Stimulated activated CD8-positive, alpha-beta memory T cell treated with anti-CD3 and anti-CD28 coated beads, Interleukin-15, amount 100 ng/mL, for 24 hours (primary cell): ENCODE results near the gene NKTR.

Experiments
- DNase-seq: peaks from one replicate; pipeline ENCODE4 v3.0.0-alpha.2; 2020; ENCODE audit warnings: low read depth

Gene NKTR

DNA sequence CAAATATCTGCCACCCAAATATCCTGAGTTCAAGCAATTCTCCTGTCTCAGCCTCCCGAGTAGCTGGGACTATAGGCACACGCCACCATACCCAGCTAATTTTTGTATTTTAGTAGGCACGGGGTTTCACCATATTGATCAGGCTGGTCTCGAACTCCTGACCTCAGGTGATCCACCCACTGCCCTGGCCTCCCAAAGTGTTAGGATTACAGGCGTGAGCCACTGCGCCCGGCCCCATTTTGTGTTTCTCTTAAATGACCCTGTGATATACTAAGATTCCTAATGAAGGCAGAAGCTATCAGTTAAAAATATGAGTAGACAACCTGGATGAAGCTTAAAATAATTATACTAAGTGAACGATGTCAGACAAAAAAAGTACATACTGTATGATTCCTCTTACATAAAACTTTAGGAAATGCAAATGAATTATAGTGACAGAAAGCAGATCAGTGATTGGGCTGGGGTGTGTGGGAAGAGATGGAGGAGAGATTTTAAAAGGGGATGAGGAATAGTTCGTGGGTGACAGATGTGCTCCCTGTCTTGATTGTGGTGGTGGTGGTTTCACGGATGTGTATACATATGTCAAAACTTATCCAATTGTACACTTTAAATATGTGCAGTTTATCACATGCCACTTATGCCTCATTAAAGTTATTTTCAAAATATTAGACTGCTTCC, 81.0 kb downstream of the NKTR start:
- DNase-seq: no peak

DNA sequence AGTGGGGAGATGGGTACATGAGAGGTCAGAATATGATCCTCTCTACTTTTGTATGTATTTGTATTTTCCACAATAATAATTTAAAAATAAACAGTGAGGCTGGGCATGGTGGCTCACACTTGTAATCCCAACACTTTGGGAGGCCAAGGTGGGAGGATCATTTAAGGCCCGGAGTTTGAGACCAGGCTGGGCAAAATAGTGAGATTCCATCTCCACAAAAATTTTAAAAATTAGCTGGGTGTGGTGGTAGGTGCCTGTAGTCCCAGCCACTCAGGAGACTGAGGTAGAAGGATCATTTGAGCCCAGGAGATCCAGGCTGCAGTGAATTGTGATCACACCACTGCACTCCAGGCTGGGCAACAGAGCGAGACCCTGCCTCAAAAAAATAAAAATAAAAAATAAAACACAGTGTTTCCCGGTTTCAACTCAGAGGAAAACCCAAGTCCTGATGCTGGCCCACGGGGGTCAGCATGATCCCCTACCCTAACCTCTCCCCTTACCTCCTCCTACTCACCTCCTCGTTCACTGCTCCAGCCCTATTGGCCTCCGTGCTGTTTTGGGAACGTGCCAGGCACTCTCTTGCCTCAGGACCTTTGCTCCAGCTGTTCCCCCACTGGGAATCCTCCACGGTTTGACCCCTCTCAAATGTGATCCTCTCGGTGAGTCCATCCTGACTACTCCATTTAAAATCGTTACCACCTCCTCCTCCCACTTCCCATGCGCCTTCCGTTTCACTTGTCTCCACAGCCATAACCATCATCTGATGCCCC, 82.0 kb downstream of the NKTR start:
- no peak for DNase-seq

DNA sequence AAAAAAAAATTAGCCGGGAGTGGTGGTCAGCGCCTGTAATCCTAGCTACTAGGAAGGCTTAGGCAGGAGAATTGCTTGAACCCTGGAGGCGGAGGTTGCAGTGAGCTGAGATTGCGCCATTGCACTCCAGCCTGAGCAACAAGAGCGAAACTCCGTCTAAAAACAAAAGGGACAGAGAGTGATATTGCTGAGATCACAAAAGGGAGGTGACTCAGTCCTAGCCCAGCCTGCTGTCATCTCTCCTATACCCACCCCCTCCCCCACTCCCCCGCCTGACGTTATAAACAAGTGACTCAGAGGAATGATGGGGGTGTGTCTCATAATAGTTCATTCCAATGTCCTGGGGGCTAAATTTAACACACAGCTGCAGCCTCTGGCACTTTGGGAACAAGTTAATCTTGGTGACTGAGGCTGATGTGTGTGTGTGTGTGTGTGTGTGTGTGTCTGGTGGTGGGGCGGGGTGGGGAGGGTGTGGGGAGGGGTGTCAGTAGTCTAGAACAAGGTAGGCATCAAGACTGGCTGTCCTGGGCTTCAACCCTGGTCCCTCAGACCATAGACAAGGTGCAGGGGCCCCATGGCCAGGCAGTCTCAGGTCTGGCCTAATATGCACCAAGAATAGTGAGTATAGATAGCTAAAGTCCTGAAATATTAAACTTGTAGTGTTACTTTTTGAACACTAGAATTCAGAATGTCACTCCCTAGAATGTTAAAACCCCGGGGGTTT, 83.6 kb downstream of the NKTR start:
- no peak for DNase-seq

DNA sequence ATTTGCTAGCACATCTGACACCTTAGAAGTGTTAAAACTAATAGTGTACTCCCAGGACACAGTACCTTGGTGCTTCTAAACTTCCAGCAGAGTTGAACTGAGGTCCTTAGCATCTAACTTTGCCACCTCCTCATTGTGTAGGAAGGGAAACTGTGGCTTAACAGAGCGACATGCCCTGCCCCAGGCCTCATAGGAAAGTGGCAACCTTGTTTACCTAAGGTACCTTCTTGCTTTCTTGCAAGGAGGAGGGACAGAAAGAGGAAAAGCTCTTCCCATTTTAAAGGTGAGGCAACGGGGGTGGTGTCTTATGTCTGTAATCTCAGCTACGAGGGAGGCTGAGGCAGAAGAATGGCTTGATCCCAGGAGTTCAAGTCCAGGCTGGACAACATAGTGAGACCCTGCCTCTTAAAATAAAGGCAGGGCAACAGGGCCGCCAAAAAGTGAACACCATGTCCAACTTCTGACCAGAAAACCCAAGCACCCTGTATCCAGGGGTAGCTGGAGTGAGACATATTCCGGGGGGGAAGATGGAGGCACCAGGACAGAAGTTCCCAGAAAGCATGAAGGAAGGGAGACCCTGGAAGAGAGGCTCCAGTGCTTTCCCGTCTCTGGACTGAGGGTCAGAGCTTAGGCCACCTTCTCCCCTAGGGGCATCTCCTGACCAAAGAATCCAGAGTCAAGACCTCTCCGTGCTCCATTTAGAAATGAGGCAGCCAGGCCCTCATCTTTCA, 84.3 kb downstream of the NKTR start:
- no peak for DNase-seq

DNA sequence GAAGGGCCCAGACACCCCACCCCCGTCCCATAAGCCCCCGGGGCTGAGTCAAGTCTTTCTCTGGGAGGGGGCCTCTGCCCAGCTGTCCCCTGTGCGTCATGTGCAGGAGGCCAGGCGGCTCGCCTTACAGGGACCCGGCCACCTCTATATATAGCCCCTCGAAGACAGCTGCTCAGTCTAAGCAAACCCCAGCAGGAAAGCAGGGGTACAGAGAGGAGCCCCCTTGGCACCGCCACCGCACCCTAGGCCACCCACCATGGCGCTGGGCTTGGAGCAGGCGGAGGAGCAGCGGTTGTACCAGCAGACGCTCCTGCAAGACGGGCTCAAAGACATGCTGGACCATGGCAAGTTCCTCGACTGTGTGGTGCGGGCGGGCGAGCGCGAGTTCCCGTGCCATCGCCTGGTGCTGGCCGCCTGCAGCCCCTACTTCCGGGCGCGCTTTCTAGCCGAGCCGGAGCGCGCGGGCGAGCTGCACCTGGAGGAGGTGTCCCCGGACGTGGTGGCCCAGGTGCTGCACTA, 84.9 kb downstream of the NKTR start, which contains the start of gene KLHL40:
TSS of gene KLHL40 (plus strand) at position 175 of the 519 bp plus-strand sequence. CDS start at position 257, 82 bp downstream.
- no peak for DNase-seq

DNA sequence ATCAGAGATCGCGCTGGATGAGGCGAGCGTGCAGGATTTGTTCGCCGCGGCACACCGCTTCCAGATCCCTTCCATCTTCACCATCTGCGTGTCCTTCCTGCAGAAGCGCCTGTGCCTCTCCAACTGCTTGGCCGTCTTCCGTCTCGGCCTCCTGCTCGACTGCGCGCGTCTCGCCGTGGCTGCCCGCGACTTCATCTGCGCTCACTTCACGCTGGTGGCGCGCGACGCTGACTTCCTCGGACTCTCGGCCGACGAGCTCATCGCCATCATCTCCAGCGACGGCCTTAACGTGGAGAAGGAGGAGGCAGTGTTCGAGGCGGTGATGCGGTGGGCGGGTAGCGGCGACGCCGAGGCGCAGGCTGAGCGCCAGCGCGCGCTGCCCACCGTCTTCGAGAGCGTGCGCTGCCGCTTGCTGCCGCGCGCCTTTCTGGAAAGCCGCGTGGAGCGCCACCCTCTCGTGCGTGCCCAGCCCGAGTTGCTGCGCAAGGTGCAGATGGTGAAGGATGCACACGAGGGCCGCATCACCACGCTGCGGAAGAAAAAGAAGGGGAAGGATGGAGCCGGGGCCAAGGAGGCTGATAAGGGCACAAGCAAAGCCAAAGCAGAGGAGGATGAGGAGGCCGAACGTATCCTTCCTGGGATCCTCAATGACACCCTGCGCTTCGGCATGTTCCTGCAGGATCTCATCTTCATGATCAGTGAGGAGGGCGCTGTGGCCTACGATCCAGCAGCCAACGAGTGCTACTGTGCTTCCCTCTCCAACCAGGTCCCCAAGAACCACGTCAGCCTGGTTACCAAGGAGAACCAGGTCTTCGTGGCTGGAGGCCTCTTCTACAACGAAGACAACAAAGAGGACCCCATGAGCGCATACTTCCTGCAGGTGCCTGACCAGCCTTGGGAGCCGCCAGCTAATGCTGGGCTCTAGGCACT, 85.7 kb downstream of the NKTR start:
- DNase-seq: no peak

DNA sequence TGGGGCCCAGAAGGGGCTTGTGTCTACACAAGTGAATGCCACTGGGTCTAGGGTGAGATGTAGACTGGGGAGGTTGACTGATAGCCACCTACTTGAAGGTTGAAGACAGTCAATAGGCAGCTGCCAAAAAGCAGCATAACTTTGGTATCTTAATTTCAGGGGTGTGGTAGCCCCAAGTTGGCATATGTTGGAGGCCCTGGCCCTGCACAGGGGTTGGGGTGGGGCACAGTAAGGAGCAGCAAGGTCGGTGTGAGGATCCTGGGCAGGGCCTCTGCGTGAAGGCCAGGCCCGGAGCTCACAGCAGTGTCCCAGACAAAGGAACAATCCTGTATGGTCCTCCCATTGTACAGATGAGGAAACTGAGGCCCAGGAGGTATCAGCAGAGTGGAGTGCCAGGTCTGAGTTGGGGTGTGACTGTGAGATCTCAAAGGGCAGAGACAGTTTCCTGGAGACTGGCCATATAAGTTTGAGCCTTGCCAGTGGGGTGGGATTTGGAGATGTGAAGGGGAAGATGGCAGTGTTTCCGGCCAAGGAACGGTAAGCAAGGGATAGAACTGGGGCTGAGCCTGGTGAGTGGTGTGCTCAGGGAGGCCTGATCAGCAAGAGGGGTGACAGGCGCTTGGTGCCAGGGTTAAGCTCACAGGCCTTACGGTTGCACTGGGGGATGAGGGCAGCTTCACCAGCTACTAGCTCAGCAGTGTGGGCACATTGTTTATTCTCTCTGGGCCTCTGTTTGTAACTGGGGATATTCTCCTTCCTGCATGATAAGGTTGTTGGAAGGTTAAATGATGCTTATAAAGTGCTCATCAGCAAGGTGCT, 86.6 kb downstream of the NKTR start:
- DNase-seq: no peak

DNA sequence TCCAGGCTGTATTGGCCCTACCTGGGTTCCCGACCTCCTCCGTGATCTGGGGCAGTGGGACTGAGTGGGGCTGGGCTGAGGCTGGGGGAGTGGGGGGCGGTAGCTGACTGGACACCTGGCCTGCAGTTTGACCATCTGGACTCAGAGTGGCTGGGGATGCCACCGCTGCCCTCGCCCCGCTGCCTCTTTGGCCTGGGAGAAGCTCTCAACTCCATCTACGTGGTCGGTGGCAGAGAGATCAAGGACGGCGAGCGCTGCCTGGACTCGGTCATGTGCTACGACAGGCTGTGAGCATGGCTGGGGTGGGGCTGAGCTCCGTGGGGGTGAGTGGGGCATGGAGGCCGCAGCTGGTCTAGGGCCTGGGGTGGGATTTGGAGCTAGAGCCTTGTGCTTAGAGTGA, 87.5 kb downstream of the NKTR start:
- no peak for DNase-seq

DNA sequence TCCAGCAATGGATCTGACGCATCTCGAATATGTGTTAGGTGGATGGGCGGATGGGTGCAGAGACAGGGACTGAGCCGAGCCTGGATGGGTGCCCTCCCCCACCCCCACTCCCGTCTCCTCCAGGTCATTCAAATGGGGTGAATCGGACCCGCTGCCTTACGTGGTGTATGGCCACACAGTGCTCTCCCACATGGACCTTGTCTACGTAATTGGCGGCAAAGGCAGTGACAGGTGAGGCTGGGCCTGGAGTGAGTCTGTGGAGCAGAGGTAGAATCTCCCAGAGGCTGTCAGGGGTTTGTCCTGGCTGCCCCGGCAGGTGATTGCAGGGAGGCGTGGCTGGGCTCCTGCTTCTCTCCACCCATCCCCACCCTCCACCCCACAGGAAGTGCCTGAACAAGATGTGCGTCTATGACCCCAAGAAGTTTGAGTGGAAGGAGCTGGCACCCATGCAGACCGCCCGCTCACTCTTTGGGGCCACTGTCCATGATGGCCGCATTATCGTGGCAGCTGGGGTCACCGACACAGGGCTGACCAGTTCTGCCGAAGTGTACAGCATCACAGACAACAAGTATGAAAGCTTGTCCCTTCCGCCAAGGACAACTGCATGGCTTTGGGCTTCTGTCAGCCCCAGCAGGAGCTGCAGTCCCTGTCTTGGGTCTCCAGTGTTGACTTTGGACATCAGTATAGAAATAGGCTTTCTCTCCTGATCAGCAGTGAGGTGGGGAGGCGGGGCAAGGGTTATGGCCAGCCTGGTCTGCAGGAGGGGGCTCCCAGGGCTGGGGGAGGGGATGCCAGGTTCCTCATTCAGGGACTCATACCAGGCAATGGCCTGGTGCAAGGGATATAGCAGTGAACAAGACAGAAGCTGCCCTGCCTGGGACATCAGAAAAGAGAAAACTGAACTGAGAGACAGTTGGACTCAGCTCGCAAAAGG, 88.3 kb downstream of the NKTR start:
- no peak for DNase-seq

DNA sequence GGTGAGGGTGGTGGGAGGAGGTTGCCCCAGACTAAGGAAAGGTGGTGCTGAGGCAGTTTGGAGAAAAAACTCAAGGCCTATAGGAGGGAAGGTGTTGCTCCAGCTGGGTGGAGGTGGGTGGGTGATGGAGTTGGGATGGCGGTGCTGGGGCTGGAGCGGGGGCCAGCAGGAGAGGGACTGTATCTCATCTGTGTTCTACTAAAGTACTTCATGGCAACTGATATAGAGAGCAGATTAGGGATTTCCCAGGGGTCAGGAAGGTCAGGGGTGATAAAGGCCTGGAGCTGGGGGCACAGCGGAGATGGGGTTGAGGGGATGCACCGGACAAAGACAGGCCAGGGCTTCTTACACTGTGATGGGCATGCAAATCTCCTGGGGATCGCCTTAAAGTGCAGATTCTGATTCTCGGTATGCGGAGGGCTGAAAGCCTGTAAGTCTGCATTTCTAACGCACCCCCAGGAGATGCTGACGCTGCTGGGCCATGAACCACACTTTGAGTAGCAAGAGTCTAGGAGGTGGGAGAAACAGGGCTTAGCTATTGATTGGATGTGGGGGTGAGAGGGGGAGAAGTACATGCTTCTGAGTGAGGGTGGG, 89.0 kb downstream of the NKTR start:
- DNase-seq: no peak

DNA sequence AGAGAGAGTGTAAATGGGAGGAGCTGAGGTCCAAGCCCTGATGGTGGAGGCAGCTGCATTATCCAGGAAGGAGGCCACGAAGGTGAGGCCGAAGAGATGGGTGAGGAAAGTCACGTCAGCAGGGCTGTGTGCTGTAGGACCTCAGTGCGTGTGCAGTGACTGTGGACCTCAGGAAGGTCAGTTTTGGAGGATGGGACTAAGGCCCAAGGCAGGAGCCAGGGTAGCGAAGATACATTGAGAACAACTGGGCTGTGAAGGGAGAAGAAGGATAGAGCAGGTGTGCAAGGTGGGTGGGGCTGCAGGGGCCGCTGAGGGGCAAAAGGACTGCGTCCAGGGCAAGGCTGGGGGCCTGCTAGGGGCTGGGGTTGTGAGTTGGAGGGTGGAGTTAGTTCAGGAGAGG, 89.7 kb downstream of the NKTR start:
- no peak for DNase-seq

DNA sequence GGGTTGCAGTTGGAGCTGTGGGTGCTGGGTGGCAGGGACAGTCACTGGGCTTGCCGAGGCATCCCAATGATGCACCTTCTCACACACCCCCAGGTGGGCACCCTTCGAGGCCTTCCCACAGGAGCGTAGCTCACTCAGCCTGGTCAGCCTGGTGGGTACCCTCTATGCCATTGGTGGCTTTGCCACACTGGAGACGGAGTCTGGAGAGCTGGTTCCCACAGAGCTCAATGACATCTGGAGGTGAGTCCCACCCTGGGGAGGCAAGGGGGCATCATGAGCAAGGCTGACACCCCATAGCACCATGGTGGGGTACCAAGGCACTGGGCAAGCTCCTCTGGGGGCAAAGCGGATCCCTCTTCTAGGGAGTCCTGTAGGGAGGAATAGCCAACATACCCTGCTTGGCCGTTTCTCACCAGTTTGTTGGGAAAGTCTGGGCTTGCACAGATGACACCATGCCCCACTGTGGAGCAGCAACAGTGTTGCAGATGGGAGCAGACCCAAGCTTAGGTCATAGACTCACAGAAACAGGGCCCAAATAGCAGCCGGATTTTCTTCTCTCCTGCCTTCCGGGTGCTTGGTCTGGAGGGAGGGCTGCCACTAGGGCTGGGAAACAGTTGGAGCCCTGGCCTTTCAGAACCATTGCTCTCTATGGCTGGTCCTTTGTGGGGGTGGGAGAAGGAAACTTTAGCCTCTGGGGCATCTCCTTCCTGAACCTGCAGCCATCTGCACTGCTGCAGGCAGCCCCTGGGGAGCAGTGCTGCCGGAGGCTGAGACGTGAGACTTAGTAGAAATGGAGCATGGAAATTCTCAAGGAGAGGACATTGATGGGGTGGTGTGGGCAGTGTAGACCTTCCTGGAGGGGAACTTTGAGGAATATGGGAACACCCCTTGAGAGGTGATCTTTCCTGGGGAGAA, 90.5 kb downstream of the NKTR start:
- no peak for DNase-seq

DNA sequence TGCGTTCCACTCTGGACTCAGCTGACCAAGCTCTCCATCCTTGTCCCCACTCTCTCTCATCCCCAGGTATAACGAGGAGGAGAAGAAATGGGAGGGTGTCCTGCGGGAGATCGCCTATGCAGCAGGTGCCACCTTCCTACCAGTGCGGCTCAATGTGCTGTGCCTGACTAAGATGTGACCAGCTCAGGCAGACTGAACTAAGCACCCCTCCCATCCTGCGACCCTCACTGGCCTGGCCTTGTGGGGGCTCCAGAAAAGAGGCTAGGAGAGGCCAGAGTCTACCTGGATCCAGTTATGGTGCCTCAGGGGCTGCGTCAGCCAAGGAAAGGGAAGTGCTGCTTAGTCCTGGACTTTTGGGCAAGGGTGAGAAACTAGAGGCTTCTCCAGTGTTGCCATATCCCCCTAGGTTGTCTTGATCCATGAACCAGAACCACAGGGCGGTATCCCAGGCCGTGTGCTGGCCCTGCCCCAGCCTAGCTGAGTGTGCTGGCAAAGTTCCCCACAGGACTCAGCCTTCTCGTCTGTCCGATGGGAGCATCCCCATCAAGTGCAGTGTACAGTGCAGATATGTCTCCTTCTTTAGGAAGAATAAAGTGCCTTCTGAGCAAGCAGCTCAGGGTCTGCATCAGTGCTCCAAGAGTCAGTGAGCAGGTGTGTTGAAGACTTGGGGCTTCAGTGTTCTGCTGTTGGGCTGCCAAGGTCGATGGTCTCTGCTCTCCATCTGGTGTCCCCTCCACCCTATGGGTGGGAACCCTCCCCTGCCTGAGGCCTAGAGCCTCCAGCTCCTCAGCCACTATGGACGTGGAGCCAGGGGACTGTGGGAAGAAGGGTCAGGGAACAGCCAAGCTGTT, 91.6 kb downstream of the NKTR start:
- no peak for DNase-seq

DNA sequence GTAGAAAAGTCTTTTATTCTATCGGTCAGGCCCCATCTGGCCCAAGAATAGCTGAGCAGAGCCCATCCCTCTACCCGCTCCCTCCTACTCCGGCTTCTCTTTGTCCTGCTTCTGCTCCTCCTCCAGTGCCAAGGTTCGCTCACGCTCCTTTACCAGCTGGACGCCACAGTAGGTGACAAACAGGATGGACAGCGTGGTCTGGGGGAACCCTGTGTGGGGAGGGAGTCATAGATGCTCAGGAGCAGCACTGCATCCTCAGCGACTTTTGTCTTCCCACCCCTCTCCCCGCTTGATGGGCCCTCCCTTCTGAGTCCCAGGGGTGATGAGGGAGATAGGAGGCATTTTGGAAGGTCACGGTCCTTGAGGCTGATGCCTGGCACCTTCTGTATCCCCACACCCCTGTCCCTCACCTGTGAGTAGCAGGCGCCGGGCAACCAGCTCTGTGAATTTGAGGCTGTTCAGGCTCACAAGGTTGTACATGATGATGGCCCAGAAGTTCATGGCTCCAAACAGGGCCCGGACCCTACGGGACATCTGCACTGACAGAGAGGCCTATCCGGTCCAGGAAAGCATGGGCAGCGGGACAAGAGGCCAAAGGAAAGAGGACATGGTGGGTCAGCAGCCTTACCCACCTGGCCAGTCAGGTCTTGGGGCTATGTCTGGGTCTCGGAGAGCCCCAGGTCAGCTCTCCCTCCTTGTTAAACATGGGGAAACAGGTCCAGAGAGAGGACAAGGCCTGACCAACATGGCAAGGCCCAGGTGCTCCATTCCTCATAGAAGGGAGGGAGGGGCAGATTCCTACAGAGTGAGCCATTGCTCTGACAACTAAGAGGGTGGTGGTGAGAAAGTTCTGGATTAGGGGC, 92.4 kb downstream of the NKTR start:
- no peak for DNase-seq

DNA sequence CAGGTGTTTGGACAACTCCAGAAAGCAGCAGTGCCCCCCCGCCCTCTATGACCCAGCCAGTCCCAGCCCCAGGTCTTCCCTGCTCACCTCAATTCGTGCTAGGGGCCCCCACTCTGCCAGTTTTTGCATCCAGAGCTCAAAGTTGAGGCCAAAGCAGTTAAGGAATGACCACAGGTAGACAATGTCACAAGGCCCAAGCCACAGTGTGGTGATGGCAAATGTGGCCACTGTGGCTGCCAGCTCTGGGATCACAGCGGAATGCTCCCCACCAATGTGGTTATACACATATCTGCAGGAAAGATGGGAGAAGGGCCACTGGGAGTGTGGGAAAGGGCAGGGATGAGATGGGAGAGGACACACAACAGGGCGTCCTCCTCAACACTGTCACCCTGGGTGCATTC, 93.0 kb downstream of the NKTR start:
- no peak for DNase-seq

DNA sequence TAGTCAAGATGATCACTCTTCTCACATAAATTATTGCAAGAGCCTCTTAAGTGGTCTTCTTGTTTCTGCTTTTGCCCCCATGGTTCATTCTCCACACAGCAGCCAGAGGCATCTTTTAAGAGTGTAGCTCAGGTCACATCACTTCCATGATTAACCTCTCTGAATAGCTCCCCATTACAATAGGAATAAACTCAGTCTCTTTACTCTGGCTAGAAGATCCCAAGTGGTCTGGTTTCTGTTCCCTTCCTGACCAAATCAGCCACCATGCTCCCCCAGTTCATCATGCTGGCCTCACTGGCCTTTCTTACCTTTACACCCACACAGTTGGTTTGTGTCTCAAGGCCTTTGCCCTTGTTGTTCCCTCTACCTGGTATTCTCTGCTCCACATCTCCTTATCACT, 93.9 kb downstream of the NKTR start:
- DNase-seq: no peak
